ENCODE data around the gene STAT4. TPM values are rescaled to one million over a fixed set of nuclear protein-coding genes. Genes with fewer than 3 reads are reported as not detected.

STAT4 gene
- total and polyA plus RNA-seq, 2 donors from 2014 or later: 1.2 to 8.5 TPM

GRCh38 chr2:191145769-191146471, 4.9 kb downstream of the STAT4 start:
- Histone ChIP-seq H3K36me3 (ENCODE audit: control insufficient read depth in 2 of 3, insufficient read depth in 3 of 3, low read length in 3 of 3) (no peaks in the 10 kb centered on the region), H3K9me3 (ENCODE audit: control insufficient read depth in 2 of 3, insufficient read depth in 1 of 3, low read length in 3 of 3) (no peaks in the 10 kb centered on the region), H3K9ac (ENCODE audit: low read length in 3 of 3) (no peak overlapping the region), H3K4me1 (ENCODE audit: control insufficient read depth in 2 of 3, insufficient read depth in 2 of 3, low read depth in 1 of 3, low read length in 3 of 3) (no peaks in the 10 kb centered on the region), H3K4me3 (ENCODE audit: low read length in 3 of 3) (no peak overlapping the region), H3K27me3 (ENCODE audit: control insufficient read depth, insufficient read depth, low read length) (no peaks in the 10 kb centered on the region), H3K27ac (ENCODE audit: low read depth in 2 of 2, low read length in 2 of 2) (no peak overlapping the region)
- DNase-seq: no peak
- no peak for FAIRE-seq
- intact Hi-C loops (cut with DNase I): no loop called here
- no peak for TF ChIP-seq CTCF (IDR thresholded peaks at IDR 0.05; ENCODE audit: borderline replicate concordance, extremely low read depth, insufficient read depth)

- DNase-seq (no peak), FAIRE-seq (no peak)
- Histone ChIP-seq H3K36me3 (ENCODE audit: control insufficient read depth in 2 of 3, insufficient read depth in 3 of 3, low read length in 3 of 3) (no peaks in the 10 kb centered on the region), H3K27ac (ENCODE audit: low read depth in 2 of 2, low read length in 2 of 2) (no peak overlapping the region), H3K4me1 (ENCODE audit: control insufficient read depth in 2 of 3, insufficient read depth in 2 of 3, low read depth in 1 of 3, low read length in 3 of 3) (no peaks in the 10 kb centered on the region), H3K9ac (ENCODE audit: low read length in 3 of 3) (no peak overlapping the region), H3K9me3 (ENCODE audit: control insufficient read depth in 2 of 3, insufficient read depth in 1 of 3, low read length in 3 of 3) (peaks cover 0 to 2% (median 0%) of the 10 kb centered on the region in 3 donors), H3K4me3 (ENCODE audit: low read length in 3 of 3) (no peak overlapping the region), H3K27me3 (ENCODE audit: control insufficient read depth, insufficient read depth, low read length) (no peaks in the 10 kb centered on the region)
- intact Hi-C loops (cut with DNase I): no loop called here
- TF ChIP-seq CTCF (IDR thresholded peaks at IDR 0.05; ENCODE audit: borderline replicate concordance, extremely low read depth, insufficient read depth): no peak
Measured at GRCh38 chr2:191144217-191144616, 6.6 kb downstream of the STAT4 start.

- intact Hi-C loops (cut with DNase I): no loop called here
- Histone ChIP-seq H3K4me1 (ENCODE audit: control insufficient read depth in 2 of 3, insufficient read depth in 2 of 3, low read depth in 1 of 3, low read length in 3 of 3) (no peaks in the 10 kb centered on the region), H3K9me3 (ENCODE audit: control insufficient read depth in 2 of 3, insufficient read depth in 1 of 3, low read length in 3 of 3) (peaks cover 0 to 2% (median 0%) of the 10 kb centered on the region in 3 donors), H3K27ac (ENCODE audit: low read depth in 2 of 2, low read length in 2 of 2) (no peak overlapping the region), H3K27me3 (ENCODE audit: control insufficient read depth, insufficient read depth, low read length) (no peaks in the 10 kb centered on the region), H3K4me3 (ENCODE audit: low read length in 3 of 3) (no peak overlapping the region), H3K36me3 (ENCODE audit: control insufficient read depth in 2 of 3, insufficient read depth in 3 of 3, low read length in 3 of 3) (no peaks in the 10 kb centered on the region), H3K9ac (ENCODE audit: low read length in 3 of 3) (no peak overlapping the region)
- DNase-seq: no peak
- no peak for FAIRE-seq
- TF ChIP-seq CTCF (IDR thresholded peaks at IDR 0.05; ENCODE audit: borderline replicate concordance, extremely low read depth, insufficient read depth): no peak
Measured at GRCh38 chr2:191143791-191144190, 7.0 kb downstream of the STAT4 start.

- FAIRE-seq (no peak), DNase-seq (no peak)
- Histone ChIP-seq H3K9me3 (ENCODE audit: control insufficient read depth in 2 of 3, insufficient read depth in 1 of 3, low read length in 3 of 3) (no peaks in the 10 kb centered on the region), H3K27me3 (ENCODE audit: control insufficient read depth, insufficient read depth, low read length) (no peaks in the 10 kb centered on the region), H3K27ac (ENCODE audit: low read depth in 2 of 2, low read length in 2 of 2) (no peak overlapping the region), H3K36me3 (ENCODE audit: control insufficient read depth in 2 of 3, insufficient read depth in 3 of 3, low read length in 3 of 3) (no peaks in the 10 kb centered on the region), H3K4me1 (ENCODE audit: control insufficient read depth in 2 of 3, insufficient read depth in 2 of 3, low read depth in 1 of 3, low read length in 3 of 3) (no peaks in the 10 kb centered on the region), H3K4me3 (ENCODE audit: low read length in 3 of 3) (no peak overlapping the region), H3K9ac (ENCODE audit: low read length in 3 of 3) (no peak overlapping the region)
- no peak for TF ChIP-seq CTCF (IDR thresholded peaks at IDR 0.05; ENCODE audit: borderline replicate concordance, extremely low read depth, insufficient read depth)
- intact Hi-C loops (cut with DNase I): no loop called here
Measured at GRCh38 chr2:191128911-191129304, 21.9 kb downstream of the STAT4 start.

All from kidney (tissue), 14 donors.